Colonic mucosa (tissue), 4 donors: ENCODE measurements around the gene SF3B5. TPM values are rescaled to one million over a fixed set of nuclear protein-coding genes. Genes with fewer than 3 reads are reported as not detected.

Source experiments
- DNase-seq: peaks from one replicate; pipeline ENCODE4 v3.0.0-alpha.2; 2020
- H3K27ac ChIP-seq: fragments of 200-600 bp; one replicate; pipeline ENCODE4 v1.8.0; 2021
- H3K27me3 ChIP-seq: fragments of 200-600 bp; one replicate; pipeline ENCODE4 v1.8.0; 2021
- H3K36me3 ChIP-seq: fragments of 200-600 bp; one replicate; pipeline ENCODE4 v1.8.0; 2021
- H3K4me1 ChIP-seq: fragments of 200-600 bp; one replicate; pipeline ENCODE4 v1.8.0; 2021; ENCODE audit warnings: mild to moderate bottlenecking
- H3K4me3 ChIP-seq: fragments of 200-600 bp; one replicate; pipeline ENCODE4 v1.8.0; 2021
- H3K9ac ChIP-seq, 2 donors: one replicate each; pipeline ENCODE4 v1.7.0; 2013; ENCODE audit warnings: control low read depth in 2 of 2, low read depth in 2 of 2, low read length in 2 of 2
- H3K9me3 ChIP-seq: fragments of 200-600 bp; one replicate; pipeline ENCODE4 v1.8.0; 2021
- CTCF ChIP-seq: fragments of 200-600 bp; IDR thresholded peaks from one replicate; pipeline ENCODE4 v1.8.0; 2022; ENCODE audit warnings: antibody characterized with exemption, mild to moderate bottlenecking
- intact Hi-C: fragments of 100-400 bp; cut with DNase I; formaldehyde crosslinking; loops from one replicate; pipeline ENCODE4 v1.14.1; 2022
- total RNA-seq, 2 donors: library from RNA; stranded (reverse); fragmentation: NEBNext Ultra II Directional in 1 of 2; extraction: Animal tissue kit (Norgen Biotek cat#: 25700) in 1 of 2; gene quantifications; one replicate each; pipeline ENCODE4 v1.2.1, GENCODE V29; 2021
- donor health status: healthy.
- donor health status: DM: no; HTN: no; CAD: no.
- donor health status: DM: no; HTN: no; CAD: no.

SF3B5 gene
- total RNA-seq, 2 donors from 2014 or later: 149 to 285 TPM

- intact Hi-C loops: no loop called here
- no peaks in the 10 kb centered on the region for H3K36me3 ChIP-seq
- no peak overlapping the region for H3K9ac ChIP-seq
- no peak overlapping the region for H3K4me3 ChIP-seq
- H3K4me1 ChIP-seq: no peaks in the 10 kb centered on the region
- H3K27ac ChIP-seq: no peak overlapping the region
- H3K27me3 ChIP-seq: no peaks in the 10 kb centered on the region
- H3K9me3 ChIP-seq: no peaks in the 10 kb centered on the region
- no peak for DNase-seq
- no peak for TF ChIP-seq CTCF
Observed at GRCh38 chr6:144123421-144123820, 28.0 kb upstream of the SF3B5 start.

DNA sequence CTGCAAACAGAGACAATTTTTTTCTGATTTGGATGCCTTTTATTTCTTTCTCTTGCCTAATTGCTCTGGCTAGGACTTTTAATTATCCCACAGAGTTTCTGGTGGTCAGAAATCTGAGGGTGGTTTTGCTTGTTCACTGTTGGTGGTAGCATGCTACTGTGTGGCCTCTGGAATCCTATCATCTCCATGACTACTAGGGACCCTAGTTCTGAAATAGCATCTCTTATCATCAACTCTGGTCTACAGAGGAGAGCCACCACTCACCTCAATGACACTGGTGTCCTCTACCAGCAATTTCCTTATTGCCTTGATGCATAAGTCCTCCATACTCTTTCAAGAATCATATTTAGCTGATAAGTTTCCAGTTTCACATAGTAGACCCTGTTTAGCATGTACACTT lies 27.5 kb upstream of the SF3B5 start:
- TF ChIP-seq CTCF: no peak
- DNase-seq: no peak
- intact Hi-C loops: no loop called here
- no peaks in the 10 kb centered on the region for H3K4me1 ChIP-seq
- H3K9me3 ChIP-seq: no peaks in the 10 kb centered on the region
- H3K9ac ChIP-seq: no peak overlapping the region
- H3K27ac ChIP-seq: no peak overlapping the region
- no peak overlapping the region for H3K4me3 ChIP-seq
- no peaks in the 10 kb centered on the region for H3K36me3 ChIP-seq
- no peaks in the 10 kb centered on the region for H3K27me3 ChIP-seq

DNA sequence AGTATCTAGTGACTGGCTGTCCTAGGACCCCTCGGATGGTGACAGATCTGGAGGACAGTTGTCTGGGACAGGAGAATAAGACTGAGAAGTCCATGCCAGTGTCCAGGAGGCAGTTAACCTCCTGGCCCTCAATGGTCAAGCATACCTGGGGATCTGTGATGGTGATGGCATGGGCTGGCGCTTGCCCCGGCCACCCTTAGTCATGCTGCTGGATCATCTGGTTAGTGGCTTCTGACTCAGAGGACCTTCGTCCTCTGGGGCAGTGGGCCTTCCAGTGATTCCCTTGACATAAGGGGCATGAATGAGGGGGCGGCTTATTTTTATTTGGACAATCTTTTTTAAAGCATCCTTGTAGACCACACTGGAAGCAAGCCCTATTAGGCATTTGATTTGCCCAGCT lies 24.0 kb upstream of the SF3B5 start:
- no peaks in the 10 kb centered on the region for H3K4me1 ChIP-seq
- H3K27me3 ChIP-seq: no peaks in the 10 kb centered on the region
- H3K4me3 ChIP-seq: no peak overlapping the region
- intact Hi-C loops: no loop called here
- no peak overlapping the region for H3K27ac ChIP-seq
- no peak for DNase-seq
- H3K9me3 ChIP-seq: no peaks in the 10 kb centered on the region
- H3K9ac ChIP-seq: no peak overlapping the region
- no peak for TF ChIP-seq CTCF
- no peaks in the 10 kb centered on the region for H3K36me3 ChIP-seq

GRCh38 chr6:144115219-144115618 lies 19.8 kb upstream of the SF3B5 start:
- H3K9me3 ChIP-seq: no peaks in the 10 kb centered on the region
- intact Hi-C loops: no loop called here
- H3K9ac ChIP-seq: no peak overlapping the region
- no peak for DNase-seq
- no peaks in the 10 kb centered on the region for H3K4me1 ChIP-seq
- no peak overlapping the region for H3K27ac ChIP-seq
- no peak overlapping the region for H3K4me3 ChIP-seq
- no peak for TF ChIP-seq CTCF
- H3K36me3 ChIP-seq: no peaks in the 10 kb centered on the region
- H3K27me3 ChIP-seq: no peaks in the 10 kb centered on the region

GRCh38 chr6:144113366-144113765 lies 18.0 kb upstream of the SF3B5 start:
- intact Hi-C loops: no loop called here
- Histone ChIP-seq H3K36me3 (no peaks in the 10 kb centered on the region), H3K4me3 (no peak overlapping the region), H3K4me1 (no peaks in the 10 kb centered on the region), H3K27ac (no peak overlapping the region), H3K27me3 (no peaks in the 10 kb centered on the region), H3K9me3 (no peaks in the 10 kb centered on the region), H3K9ac (no peak overlapping the region)
- TF ChIP-seq CTCF: no peak
- DNase-seq: no peak

DNA sequence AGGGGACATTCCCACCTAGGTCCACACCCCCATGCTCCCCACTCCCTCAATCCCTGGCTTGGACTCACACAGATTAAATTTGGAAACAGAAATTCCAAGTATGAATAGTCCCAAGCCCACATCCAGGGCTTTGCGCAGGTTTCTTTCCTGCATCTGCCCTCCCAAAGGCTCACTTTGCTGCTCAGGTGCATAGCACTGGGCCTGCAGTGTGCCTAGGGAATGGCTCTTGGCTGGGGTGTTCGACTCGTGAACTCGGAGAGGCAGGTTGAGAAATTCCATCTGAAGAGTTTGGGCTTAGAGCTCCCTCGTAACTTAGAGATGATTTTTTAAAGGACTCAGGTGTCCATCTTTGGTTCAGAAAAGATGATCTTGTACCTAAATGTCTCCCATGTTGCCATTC lies 14.8 kb upstream of the SF3B5 start:
- H3K9me3 ChIP-seq: no peaks in the 10 kb centered on the region
- no peaks in the 10 kb centered on the region for H3K36me3 ChIP-seq
- no peak overlapping the region for H3K9ac ChIP-seq
- TF ChIP-seq CTCF: no peak
- intact Hi-C loops: no loop called here
- H3K4me3 ChIP-seq: no peak overlapping the region
- no peak for DNase-seq
- H3K27me3 ChIP-seq: no peaks in the 10 kb centered on the region
- no peak overlapping the region for H3K27ac ChIP-seq
- no peaks in the 10 kb centered on the region for H3K4me1 ChIP-seq
